KOPT-K1 (cell line): Measurements from ENCODE around the gene UST.
"Not testable (repeated sequence)": the region's sequence is repeated elsewhere in the genome, so short reads cannot be mapped to it uniquely, and the experiment has no call there.

Source experiments
- H3K27ac ChIP-seq: fragments of 200-600 bp; sonication (generic); 2 replicates; pipeline ENCODE4 v1.5.1; 2016; ENCODE audit warnings: antibody characterized with exemption, mild to moderate bottlenecking, low read depth, low read length; ENCODE audit not compliant: poor library complexity, severe bottlenecking
- H3K36me3 ChIP-seq: fragments of 200-600 bp; sonication (generic); 2 replicates; pipeline ENCODE4 v1.5.1; 2017; ENCODE audit warnings: antibody characterized with exemption, mild to moderate bottlenecking, low read length, moderate library complexity; ENCODE audit not compliant: insufficient read depth
- H3K9me3 ChIP-seq: fragments of 200-600 bp; sonication (generic); 2 replicates; pipeline ENCODE4 v1.5.1; 2017; ENCODE audit warnings: antibody characterized with exemption, low read length, mild to moderate bottlenecking; ENCODE audit not compliant: insufficient read depth, poor library complexity, severe bottlenecking

Gene UST

GRCh38 chr6:148750838-148751792, 4.3 kb downstream of the UST start:
- Histone ChIP-seq H3K36me3 (no peaks in the 10 kb centered on the region), H3K27ac (no peak overlapping the region), H3K9me3 (peaks cover 4% of the 10 kb centered on the region)

GRCh38 chr6:148751793-148752170, 5.0 kb downstream of the UST start:
- H3K9me3 ChIP-seq = peaks cover 4% of the 10 kb centered on the region
- H3K36me3 ChIP-seq = no peaks in the 10 kb centered on the region
- H3K27ac ChIP-seq = no peak overlapping the region

GRCh38 chr6:148755379-148755778, 8.5 kb downstream of the UST start:
- H3K36me3 ChIP-seq, H3K9me3 ChIP-seq, H3K27ac ChIP-seq: not testable (repeated sequence)

GRCh38 chr6:148757944-148758480, 11.2 kb downstream of the UST start:
- Histone ChIP-seq H3K9me3 (no peaks in the 10 kb centered on the region), H3K27ac (no peak overlapping the region), H3K36me3 (no peaks in the 10 kb centered on the region)

- H3K36me3 ChIP-seq = no peaks in the 10 kb centered on the region
- no peaks in the 10 kb centered on the region for H3K9me3 ChIP-seq
- no peak overlapping the region for H3K27ac ChIP-seq
Observed at GRCh38 chr6:148758492-148758891, 11.7 kb downstream of the UST start.

- no peak overlapping the region for H3K27ac ChIP-seq
- H3K9me3 ChIP-seq = no peaks in the 10 kb centered on the region
- no peaks in the 10 kb centered on the region for H3K36me3 ChIP-seq
Observed at GRCh38 chr6:148760258-148760534, 13.4 kb downstream of the UST start.

DNA sequence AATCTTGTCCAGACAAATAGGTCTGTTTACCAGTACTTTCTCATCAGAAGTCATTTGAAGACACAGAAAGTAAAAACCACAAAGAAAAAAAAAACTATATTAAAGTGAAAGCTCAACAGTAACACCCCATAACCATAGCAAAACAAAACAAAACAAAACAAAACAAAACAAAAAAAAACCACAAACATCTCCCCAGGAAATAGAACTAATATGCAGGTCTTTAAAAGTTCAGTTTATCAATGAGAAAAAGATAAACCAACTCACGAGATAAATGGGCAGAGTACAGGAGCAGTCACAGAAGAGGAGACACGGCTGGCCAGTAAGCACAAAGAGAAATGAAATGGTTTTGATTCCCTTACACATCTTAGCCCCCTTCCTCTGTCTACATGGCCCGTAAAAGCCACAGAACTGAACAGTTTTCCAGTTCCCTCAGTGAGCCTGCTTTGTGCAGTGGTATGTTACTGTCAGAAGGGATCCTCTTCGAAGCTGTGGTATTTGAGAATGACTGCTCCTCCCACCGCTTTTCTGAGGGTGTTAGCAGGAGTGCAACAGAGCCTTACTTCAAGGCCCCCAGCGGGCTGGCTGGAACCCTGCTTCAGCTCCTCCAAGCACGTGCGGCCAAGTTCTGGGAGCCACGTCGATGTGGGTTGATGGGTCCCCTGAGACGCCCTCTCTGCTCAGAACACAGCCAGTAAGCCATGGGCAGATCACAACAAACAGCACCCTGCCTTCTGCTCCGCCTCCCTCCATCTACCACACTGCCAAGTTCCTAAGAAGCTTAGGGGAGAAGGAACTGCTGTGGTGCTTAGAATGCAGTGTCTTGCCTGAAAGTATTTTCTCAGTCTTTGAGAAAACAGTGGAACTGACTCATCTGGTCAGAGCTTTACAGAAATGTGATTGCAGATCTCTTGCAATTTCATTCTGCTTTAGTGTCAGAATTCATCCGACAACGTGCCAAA, 14.0 kb downstream of the UST start:
- Histone ChIP-seq H3K36me3 (no peaks in the 10 kb centered on the region), H3K27ac (peak overlapping the region; percentile 37), H3K9me3 (no peaks in the 10 kb centered on the region)

GRCh38 chr6:148761527-148762011, 14.7 kb downstream of the UST start:
- Histone ChIP-seq H3K9me3 (no peaks in the 10 kb centered on the region), H3K27ac (peak overlapping the region; percentile 37), H3K36me3 (no peaks in the 10 kb centered on the region)

DNA sequence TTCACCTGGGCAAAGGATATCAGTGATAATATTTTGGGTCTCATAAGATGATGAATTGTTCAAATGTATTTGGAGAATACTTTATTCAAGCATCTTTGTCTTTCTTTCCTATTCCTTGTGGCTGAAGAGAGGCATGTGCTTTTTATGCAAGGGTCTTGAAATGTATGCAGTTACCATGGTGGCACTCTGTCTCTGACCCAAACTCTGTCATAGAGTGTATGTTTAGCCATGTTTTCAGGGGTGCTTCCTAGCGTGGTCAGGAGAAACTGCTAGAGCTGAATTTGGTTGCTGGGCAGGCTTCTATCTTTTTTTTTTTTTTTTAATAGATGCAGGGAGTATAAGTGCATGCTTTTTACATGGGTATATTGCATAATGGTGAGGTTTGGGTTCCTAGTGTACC, 15.4 kb downstream of the UST start:
- H3K27ac ChIP-seq = no peak overlapping the region
- H3K36me3 ChIP-seq = no peaks in the 10 kb centered on the region
- no peaks in the 10 kb centered on the region for H3K9me3 ChIP-seq

DNA sequence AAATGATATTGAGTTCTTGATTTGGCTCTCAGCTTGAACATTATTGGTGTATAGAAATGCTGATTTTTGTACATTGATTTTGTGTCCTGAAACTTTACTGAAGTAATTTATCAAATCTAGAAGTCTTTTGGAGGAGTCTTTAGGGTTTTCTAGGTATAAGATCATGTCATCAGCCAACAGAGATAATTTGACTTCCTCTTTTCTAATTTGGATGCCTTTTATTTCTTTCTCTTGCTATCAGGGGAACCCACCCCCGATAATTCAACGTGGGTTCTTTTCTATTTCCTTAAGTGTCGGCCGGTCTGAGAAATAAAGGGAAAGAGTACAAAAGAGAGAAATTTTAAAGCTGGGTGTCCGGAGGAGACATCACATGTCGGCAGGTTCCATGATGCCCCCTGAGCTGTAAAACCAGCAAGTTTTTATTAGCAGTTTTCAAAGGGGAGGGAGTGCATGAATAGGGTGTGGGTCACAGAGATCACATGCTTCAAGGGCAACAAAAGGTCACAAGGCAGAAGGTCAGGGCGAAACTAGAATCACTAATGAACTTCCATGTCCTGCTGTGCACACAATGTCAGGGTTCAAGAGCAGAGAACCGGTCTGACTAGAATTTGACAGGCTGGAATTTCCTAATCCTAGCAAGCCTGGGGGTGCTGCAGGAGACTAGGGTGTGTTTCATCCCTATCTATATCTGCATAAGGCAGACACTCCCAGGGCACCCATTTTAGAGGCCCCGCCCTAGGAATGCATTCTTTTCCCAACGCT, 17.6 kb downstream of the UST start:
- H3K36me3 ChIP-seq, H3K27ac ChIP-seq, H3K9me3 ChIP-seq: not testable (repeated sequence)

GRCh38 chr6:148765898-148766808, 19.3 kb downstream of the UST start:
- Histone ChIP-seq H3K27ac (no peak overlapping the region), H3K36me3 (no peaks in the 10 kb centered on the region), H3K9me3 (no peaks in the 10 kb centered on the region)

DNA sequence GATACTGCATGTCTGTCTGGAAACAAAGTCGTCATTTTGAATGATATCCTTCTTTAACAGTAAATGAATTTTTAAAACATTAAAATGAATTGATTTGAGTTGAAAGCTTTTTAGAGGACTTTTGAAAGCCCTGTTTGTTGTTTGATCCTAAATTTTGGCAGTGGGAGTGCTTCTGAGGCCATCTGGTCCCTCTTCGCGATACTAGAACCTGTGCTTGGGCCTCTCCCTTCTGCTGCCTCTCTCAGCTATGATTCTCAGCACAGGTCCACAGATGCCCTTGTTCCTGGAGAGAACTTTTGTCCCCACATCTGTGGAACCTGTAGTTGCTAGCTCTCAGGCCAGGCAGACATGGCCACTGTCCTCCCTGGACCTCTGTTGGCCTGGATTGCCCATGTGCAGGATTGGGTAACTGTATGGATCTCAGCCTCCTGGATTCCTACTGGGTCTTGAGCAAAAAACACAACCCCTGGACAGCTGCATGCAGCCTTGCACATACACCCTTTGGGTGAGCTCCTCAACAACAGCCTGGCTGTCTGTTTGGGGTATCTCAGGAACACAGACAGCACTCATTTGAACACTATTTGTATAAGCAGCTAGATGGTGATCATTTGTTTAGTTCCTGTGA, 21.9 kb downstream of the UST start:
- H3K36me3 ChIP-seq = no peaks in the 10 kb centered on the region
- no peaks in the 10 kb centered on the region for H3K9me3 ChIP-seq
- H3K27ac ChIP-seq = no peak overlapping the region

GRCh38 chr6:148769304-148769968, 22.6 kb downstream of the UST start:
- Histone ChIP-seq H3K27ac (no peak overlapping the region), H3K9me3 (no peaks in the 10 kb centered on the region), H3K36me3 (no peaks in the 10 kb centered on the region)
